ENCODE measurements around the gene SLC7A8. TPM values are rescaled to one million over a fixed set of nuclear protein-coding genes. Genes with fewer than 3 reads are reported as not detected.

The SLC7A8 gene
- total and polyA plus RNA-seq, 4 donors, result 2.6 to 9.8 (median 5.4) TPM

DNA sequence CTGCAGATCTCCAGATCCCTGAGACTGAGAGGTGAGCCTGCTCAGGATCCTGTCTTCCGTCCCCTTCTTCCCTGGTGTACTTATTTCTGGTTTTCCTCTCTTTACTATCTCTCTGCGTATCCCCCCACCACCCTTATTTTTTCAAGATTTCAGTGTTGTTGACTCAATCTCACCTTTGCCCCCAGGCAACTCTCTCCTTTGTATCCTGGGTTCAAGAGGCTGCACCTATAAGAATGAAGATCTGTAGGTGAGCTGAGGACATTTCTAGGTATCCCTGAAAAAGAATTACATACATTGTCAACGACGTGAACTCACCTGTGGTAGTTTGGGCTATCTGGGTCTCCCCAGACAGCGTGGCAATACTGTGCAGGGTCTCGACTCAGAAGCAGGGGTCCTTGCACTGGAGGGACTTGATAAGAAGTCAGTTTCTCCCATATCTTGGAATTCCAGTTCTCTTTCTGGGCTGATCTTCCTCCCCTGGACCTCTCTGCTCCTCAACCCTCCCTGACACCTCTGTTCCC is 79.3 kb downstream of the SLC7A8 start:
- H3K27me3 ChIP-seq (ENCODE audit: control insufficient read depth in 4 of 4, insufficient read depth in 4 of 4, low read length in 3 of 4), result no peaks in the 10 kb centered on the region
- H3K36me3 ChIP-seq (ENCODE audit: control insufficient read depth in 4 of 4, insufficient read depth in 3 of 4, low read depth in 1 of 4, low read length in 3 of 4), result no peaks in the 10 kb centered on the region
- 80% methylated on average over 6 of the region's 6 CpGs for WGBS
- H3K4me3 ChIP-seq (ENCODE audit: low read depth in 1 of 3, low read length in 3 of 3), result no peak overlapping the region
- TF ChIP-seq TAF1 (conservative IDR thresholded peaks at IDR 0.05), result no peak
- TF ChIP-seq HNF4A (conservative IDR thresholded peaks at IDR 0.05), result no peak
- TF ChIP-seq FOXA2 (IDR thresholded peaks at IDR 0.05), result no peak
- peaks cover 0 to 2% (median under 1%) of the 10 kb centered on the region in 4 donors for H3K4me1 ChIP-seq (ENCODE audit: control insufficient read depth in 4 of 4, insufficient read depth in 4 of 4, low read length in 3 of 4)
- no peak for DNase-seq (ENCODE audit: low spot score)
- H3K9ac ChIP-seq (ENCODE audit: low read depth in 1 of 2, low read length in 2 of 2), result no peak overlapping the region
- H3K9me3 ChIP-seq (ENCODE audit: control insufficient read depth in 4 of 4, low read length in 3 of 4), result no peaks in the 10 kb centered on the region
- H3K27ac ChIP-seq (ENCODE audit: low read depth in 1 of 2, low read length in 2 of 2), result no peak overlapping the region

DNA sequence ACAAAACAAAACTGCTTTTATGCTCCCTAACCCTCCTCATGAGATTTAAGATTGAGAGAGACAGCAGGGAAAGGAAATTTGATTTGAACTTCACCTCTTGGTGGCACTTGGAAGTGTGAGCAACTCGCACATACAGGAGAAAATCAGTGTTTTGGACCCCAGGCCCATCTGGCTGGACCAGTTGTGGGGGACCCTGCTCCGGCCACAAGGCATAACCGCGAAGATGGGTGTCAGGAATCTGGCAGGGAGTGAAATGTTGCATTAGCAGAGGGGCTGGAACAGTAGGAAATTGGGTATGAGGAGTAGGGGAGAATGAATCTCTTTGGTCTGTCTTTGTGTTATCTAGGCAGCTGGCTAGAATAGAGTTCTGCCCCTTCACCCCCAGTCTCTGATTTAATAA is 79.9 kb downstream of the SLC7A8 start:
- no peaks in the 10 kb centered on the region for H3K9me3 ChIP-seq (ENCODE audit: control insufficient read depth in 4 of 4, low read length in 3 of 4)
- H3K9ac ChIP-seq (ENCODE audit: low read depth in 1 of 2, low read length in 2 of 2), result no peak overlapping the region
- no peak for TF ChIP-seq HNF4A (conservative IDR thresholded peaks at IDR 0.05)
- TF ChIP-seq FOXA1 (IDR thresholded peaks at IDR 0.05), result no peak
- TF ChIP-seq, protein P1, sequence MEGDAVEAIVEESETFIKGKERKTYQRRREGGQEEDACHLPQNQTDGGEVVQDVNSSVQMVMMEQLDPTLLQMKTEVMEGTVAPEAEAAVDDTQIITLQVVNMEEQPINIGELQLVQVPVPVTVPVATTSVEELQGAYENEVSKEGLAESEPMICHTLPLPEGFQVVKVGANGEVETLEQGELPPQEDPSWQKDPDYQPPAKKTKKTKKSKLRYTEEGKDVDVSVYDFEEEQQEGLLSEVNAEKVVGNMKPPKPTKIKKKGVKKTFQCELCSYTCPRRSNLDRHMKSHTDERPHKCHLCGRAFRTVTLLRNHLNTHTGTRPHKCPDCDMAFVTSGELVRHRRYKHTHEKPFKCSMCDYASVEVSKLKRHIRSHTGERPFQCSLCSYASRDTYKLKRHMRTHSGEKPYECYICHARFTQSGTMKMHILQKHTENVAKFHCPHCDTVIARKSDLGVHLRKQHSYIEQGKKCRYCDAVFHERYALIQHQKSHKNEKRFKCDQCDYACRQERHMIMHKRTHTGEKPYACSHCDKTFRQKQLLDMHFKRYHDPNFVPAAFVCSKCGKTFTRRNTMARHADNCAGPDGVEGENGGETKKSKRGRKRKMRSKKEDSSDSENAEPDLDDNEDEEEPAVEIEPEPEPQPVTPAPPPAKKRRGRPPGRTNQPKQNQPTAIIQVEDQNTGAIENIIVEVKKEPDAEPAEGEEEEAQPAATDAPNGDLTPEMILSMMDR (IDR thresholded peaks at IDR 0.05; ENCODE audit: low read depth, low read length, missing input control), result no peak
- no peak for TF ChIP-seq JUND (IDR thresholded peaks at IDR 0.05)
- no peak for TF ChIP-seq EGR1 (IDR thresholded peaks at IDR 0.05; ENCODE audit: low read depth in 2 of 2)
- no peak for TF ChIP-seq SP1 (IDR thresholded peaks at IDR 0.05)
- TF ChIP-seq HNF4G (IDR thresholded peaks at IDR 0.05), result no peak
- TF ChIP-seq, protein P2, sequence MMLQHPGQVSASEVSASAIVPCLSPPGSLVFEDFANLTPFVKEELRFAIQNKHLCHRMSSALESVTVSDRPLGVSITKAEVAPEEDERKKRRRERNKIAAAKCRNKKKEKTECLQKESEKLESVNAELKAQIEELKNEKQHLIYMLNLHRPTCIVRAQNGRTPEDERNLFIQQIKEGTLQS (IDR thresholded peaks at IDR 0.05), result no peak
- TF ChIP-seq GABPA (IDR thresholded peaks at IDR 0.05 in 1 of 2, conservative IDR thresholded peaks at IDR 0.05 in 1 of 2), result no peak
- TF ChIP-seq NR2F2 (IDR thresholded peaks at IDR 0.05), result no peak
- TF ChIP-seq YY1 (IDR thresholded peaks at IDR 0.05), result no peak
- TF ChIP-seq, protein P3, sequence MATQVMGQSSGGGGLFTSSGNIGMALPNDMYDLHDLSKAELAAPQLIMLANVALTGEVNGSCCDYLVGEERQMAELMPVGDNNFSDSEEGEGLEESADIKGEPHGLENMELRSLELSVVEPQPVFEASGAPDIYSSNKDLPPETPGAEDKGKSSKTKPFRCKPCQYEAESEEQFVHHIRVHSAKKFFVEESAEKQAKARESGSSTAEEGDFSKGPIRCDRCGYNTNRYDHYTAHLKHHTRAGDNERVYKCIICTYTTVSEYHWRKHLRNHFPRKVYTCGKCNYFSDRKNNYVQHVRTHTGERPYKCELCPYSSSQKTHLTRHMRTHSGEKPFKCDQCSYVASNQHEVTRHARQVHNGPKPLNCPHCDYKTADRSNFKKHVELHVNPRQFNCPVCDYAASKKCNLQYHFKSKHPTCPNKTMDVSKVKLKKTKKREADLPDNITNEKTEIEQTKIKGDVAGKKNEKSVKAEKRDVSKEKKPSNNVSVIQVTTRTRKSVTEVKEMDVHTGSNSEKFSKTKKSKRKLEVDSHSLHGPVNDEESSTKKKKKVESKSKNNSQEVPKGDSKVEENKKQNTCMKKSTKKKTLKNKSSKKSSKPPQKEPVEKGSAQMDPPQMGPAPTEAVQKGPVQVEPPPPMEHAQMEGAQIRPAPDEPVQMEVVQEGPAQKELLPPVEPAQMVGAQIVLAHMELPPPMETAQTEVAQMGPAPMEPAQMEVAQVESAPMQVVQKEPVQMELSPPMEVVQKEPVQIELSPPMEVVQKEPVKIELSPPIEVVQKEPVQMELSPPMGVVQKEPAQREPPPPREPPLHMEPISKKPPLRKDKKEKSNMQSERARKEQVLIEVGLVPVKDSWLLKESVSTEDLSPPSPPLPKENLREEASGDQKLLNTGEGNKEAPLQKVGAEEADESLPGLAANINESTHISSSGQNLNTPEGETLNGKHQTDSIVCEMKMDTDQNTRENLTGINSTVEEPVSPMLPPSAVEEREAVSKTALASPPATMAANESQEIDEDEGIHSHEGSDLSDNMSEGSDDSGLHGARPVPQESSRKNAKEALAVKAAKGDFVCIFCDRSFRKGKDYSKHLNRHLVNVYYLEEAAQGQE (IDR thresholded peaks at IDR 0.05), result no peak
- TF ChIP-seq RAD21 (IDR thresholded peaks at IDR 0.05), result no peak
- no peak for TF ChIP-seq FOXA2 (IDR thresholded peaks at IDR 0.05)
- TF ChIP-seq, protein P4, sequence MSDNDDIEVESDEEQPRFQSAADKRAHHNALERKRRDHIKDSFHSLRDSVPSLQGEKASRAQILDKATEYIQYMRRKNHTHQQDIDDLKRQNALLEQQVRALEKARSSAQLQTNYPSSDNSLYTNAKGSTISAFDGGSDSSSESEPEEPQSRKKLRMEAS (IDR thresholded peaks at IDR 0.05), result no peak
- TF ChIP-seq RXRA (IDR thresholded peaks at IDR 0.05), result no peak
- TF ChIP-seq, protein P5, sequence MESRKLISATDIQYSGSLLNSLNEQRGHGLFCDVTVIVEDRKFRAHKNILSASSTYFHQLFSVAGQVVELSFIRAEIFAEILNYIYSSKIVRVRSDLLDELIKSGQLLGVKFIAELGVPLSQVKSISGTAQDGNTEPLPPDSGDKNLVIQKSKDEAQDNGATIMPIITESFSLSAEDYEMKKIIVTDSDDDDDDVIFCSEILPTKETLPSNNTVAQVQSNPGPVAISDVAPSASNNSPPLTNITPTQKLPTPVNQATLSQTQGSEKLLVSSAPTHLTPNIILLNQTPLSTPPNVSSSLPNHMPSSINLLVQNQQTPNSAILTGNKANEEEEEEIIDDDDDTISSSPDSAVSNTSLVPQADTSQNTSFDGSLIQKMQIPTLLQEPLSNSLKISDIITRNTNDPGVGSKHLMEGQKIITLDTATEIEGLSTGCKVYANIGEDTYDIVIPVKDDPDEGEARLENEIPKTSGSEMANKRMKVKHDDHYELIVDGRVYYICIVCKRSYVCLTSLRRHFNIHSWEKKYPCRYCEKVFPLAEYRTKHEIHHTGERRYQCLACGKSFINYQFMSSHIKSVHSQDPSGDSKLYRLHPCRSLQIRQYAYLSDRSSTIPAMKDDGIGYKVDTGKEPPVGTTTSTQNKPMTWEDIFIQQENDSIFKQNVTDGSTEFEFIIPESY (IDR thresholded peaks at IDR 0.05), result no peak
- no peak for TF ChIP-seq TAF1 (conservative IDR thresholded peaks at IDR 0.05)
- no peak overlapping the region for H3K4me3 ChIP-seq (ENCODE audit: low read depth in 1 of 3, low read length in 3 of 3)
- no peaks in the 10 kb centered on the region for H3K27me3 ChIP-seq (ENCODE audit: control insufficient read depth in 4 of 4, insufficient read depth in 4 of 4, low read length in 3 of 4)
- no peak for DNase-seq (ENCODE audit: low spot score)
- no peak overlapping the region for H3K27ac ChIP-seq (ENCODE audit: low read depth in 1 of 2, low read length in 2 of 2)
- 90% methylated on average over 4 of the region's 4 CpGs for WGBS
- no peaks in the 10 kb centered on the region for H3K36me3 ChIP-seq (ENCODE audit: control insufficient read depth in 4 of 4, insufficient read depth in 3 of 4, low read depth in 1 of 4, low read length in 3 of 4)
- H3K4me1 ChIP-seq (ENCODE audit: control insufficient read depth in 4 of 4, insufficient read depth in 4 of 4, low read length in 3 of 4), result peaks cover 0 to 3% (median 2%) of the 10 kb centered on the region in 4 donors

Data from liver (tissue), 9 donors.